ENCODE data around the gene OR6J1. TPM values are rescaled to one million over a fixed set of nuclear protein-coding genes. Genes with fewer than 3 reads are reported as not detected.
A peak's percentile ranks its signal among the peaks of the same experiment; 100 is the strongest.

Gene OR6J1
- total and polyA plus RNA-seq, 2 of the 13 experiments (the other 11 are each of a cell fraction or from before 2014, with no cell fraction given): not detected

DNA sequence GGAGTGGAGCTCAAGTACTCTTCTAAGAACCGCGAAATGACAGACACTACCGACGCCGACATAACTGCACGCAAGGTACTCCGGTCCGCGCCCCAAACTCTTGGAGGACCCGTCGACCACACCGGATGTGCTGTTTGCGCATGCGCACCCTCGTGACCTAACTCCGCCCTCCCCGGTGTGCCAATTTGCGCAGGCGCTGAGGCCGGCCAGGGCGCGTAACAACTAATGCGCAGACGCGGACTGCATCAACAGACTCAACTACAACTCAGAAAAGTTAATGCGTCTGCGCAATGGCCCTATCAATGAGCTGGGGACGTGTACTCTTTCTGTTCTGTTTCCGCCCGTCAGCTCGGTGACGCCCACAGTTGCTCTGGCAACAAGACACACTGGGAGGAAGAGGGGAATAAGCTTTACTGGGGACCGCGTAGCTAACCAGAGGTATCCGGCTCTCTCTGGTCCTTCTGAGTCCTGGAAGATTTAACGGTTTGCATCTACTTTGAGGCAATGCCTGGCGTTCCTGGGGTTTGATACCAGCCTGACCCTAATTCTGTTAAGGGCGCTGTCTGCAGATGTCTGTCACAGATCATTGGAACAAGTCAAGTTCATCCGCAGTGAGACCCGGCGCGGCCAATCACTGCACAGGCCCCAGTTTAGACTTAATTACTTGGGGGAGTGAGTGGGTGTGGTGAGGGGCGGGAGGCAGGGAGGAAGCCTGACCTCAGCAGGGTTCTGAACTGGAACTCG is 54.9 kb downstream of the OR6J1 start, which contains the start of gene DAD1 (continued):
- TF ChIP-seq, protein P1, sequence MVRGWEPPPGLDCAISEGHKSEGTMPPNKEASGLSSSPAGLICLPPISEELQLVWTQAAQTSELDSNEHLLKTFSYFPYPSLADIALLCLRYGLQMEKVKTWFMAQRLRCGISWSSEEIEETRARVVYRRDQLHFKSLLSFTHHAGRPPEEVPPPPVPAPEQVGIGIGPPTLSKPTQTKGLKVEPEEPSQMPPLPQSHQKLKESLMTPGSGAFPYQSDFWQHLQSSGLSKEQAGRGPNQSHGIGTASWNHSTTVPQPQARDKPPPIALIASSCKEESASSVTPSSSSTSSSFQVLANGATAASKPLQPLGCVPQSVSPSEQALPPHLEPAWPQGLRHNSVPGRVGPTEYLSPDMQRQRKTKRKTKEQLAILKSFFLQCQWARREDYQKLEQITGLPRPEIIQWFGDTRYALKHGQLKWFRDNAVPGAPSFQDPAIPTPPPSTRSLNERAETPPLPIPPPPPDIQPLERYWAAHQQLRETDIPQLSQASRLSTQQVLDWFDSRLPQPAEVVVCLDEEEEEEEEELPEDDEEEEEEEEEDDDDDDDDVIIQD (CRISPR knock-in tag; IDR thresholded peaks at IDR 0.05; ENCODE audit: low read depth): peak; percentile 11
- peak; percentile 48; the same call in 1 of the 2 replicates for TF ChIP-seq FOXO1 (CRISPR knock-in tag; IDR thresholded peaks at IDR 0.05)
- peak; percentile 61 for TF ChIP-seq NFYB (CRISPR knock-in tag; IDR thresholded peaks at IDR 0.05)
- peak; percentile 23 for TF ChIP-seq ZBTB7B (CRISPR knock-in tag; IDR thresholded peaks at IDR 0.05)
- TF ChIP-seq, protein P2, sequence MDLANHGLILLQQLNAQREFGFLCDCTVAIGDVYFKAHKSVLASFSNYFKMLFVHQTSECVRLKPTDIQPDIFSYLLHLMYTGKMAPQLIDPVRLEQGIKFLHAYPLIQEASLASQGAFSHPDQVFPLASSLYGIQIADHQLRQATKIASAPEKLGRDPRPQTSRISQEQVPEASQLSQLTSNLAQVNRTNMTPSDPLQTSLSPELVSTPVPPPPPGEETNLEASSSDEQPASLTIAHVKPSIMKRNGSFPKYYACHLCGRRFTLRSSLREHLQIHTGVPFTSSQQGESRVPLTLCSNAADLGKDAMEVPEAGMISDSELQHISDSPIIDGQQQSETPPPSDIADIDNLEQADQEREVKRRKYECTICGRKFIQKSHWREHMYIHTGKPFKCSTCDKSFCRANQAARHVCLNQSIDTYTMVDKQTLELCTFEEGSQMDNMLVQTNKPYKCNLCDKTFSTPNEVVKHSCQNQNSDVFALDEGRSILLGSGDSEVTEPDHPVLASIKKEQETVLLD (CRISPR knock-in tag; IDR thresholded peaks at IDR 0.05; ENCODE audit: low read depth): no peak
- peak; percentile 54; the same call in 1 of the 2 replicates for TF ChIP-seq ATF7-NPFF (CRISPR knock-in tag; IDR thresholded peaks at IDR 0.05; ENCODE audit: low read depth)
- TF ChIP-seq, protein P3, sequence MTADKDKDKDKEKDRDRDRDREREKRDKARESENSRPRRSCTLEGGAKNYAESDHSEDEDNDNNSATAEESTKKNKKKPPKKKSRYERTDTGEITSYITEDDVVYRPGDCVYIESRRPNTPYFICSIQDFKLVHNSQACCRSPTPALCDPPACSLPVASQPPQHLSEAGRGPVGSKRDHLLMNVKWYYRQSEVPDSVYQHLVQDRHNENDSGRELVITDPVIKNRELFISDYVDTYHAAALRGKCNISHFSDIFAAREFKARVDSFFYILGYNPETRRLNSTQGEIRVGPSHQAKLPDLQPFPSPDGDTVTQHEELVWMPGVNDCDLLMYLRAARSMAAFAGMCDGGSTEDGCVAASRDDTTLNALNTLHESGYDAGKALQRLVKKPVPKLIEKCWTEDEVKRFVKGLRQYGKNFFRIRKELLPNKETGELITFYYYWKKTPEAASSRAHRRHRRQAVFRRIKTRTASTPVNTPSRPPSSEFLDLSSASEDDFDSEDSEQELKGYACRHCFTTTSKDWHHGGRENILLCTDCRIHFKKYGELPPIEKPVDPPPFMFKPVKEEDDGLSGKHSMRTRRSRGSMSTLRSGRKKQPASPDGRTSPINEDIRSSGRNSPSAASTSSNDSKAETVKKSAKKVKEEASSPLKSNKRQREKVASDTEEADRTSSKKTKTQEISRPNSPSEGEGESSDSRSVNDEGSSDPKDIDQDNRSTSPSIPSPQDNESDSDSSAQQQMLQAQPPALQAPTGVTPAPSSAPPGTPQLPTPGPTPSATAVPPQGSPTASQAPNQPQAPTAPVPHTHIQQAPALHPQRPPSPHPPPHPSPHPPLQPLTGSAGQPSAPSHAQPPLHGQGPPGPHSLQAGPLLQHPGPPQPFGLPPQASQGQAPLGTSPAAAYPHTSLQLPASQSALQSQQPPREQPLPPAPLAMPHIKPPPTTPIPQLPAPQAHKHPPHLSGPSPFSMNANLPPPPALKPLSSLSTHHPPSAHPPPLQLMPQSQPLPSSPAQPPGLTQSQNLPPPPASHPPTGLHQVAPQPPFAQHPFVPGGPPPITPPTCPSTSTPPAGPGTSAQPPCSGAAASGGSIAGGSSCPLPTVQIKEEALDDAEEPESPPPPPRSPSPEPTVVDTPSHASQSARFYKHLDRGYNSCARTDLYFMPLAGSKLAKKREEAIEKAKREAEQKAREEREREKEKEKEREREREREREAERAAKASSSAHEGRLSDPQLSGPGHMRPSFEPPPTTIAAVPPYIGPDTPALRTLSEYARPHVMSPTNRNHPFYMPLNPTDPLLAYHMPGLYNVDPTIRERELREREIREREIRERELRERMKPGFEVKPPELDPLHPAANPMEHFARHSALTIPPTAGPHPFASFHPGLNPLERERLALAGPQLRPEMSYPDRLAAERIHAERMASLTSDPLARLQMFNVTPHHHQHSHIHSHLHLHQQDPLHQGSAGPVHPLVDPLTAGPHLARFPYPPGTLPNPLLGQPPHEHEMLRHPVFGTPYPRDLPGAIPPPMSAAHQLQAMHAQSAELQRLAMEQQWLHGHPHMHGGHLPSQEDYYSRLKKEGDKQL (CRISPR knock-in tag; IDR thresholded peaks at IDR 0.05; ENCODE audit: low read depth): 0 out of 2 replicates have a peak, but pooled peaks have one; percentile 36
- TF ChIP-seq ZMYM4 (CRISPR knock-in tag; IDR thresholded peaks at IDR 0.05): peak; percentile 74; the same call in 1 of the 2 replicates
- TF ChIP-seq, protein P4, sequence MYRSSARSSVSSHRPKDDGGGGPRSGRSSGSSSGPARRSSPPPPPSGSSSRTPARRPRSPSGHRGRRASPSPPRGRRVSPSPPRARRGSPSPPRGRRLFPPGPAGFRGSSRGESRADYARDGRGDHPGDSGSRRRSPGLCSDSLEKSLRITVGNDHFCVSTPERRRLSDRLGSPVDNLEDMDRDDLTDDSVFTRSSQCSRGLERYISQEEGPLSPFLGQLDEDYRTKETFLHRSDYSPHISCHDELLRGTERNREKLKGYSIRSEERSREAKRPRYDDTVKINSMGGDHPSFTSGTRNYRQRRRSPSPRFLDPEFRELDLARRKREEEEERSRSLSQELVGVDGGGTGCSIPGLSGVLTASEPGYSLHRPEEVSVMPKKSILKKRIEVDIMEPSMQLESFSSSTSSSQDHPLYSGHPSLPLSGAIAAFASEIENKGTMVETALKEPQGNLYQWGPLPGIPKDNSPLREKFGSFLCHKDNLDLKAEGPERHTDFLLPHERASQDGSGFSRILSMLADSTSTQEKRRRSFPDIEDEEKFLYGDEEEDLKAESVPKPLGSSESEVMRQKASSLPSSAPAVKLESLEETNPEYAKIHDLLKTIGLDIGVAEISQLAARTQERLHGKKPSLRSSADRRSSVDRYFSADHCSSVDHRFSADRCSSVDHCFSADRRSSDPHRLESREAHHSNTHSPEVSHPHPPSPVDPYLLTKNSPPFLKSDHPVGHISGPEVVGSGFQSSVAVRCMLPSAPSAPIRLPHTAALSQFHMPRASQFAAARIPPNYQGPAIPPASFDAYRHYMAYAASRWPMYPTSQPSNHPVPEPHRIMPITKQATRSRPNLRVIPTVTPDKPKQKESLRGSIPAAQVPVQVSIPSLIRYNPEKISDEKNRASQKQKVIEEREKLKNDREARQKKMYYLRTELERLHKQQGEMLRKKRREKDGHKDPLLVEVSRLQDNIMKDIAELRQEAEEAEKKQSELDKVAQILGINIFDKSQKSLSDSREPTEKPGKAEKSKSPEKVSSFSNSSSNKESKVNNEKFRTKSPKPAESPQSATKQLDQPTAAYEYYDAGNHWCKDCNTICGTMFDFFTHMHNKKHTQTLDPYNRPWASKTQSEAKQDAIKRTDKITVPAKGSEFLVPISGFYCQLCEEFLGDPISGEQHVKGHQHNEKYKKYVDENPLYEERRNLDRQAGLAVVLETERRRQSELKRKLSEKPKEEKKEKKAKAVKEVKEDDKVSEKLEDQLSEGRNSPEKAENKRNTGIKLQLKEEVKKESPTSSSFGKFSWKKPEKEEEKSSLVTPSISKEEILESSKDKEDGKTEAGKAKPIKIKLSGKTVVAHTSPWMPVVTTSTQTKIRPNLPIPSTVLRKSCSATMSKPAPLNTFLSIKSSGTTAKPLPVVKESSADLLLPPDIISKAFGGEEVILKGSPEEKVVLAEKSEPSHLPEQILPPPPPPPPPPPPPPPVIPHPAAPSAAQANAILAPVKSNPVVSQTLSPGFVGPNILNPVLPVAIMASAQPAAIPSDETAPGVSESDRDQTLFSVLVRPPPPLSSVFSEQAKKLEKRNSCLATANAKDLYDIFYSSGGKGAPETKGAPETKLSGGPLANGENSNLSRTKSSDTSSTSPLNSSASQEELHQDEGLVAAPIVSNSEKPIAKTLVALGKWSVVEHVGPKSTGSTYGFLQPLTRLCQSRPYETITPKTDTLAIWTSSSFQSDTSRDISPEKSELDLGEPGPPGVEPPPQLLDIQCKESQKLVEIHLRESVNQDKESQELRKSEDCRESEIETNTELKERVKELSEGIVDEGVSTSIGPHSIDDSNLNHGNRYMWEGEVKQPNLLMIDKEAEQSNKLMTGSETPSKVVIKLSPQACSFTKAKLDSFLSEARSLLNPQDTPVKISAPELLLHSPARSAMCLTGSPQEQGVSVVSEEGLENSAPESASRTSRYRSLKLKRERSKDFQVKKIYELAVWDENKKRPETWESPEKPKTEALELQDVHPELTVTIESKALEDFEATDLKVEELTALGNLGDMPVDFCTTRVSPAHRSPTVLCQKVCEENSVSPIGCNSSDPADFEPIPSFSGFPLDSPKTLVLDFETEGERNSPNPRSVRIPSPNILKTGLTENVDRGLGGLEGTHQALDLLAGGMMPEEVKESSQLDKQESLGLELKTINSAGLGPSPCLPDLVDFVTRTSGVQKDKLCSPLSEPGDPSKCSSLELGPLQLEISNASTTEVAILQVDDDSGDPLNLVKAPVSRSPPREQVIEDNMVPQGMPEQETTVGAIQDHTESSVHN (CRISPR knock-in tag; IDR thresholded peaks at IDR 0.05): peak; percentile 76; the same call in 1 of the 2 replicates
- TF ChIP-seq ZNF337 (CRISPR knock-in tag; IDR thresholded peaks at IDR 0.05; ENCODE audit: borderline replicate concordance, low read depth): peak; percentile 98
- TF ChIP-seq ZNF878 (CRISPR knock-in tag; IDR thresholded peaks at IDR 0.05): no peak
